Endothelial cell of umbilical vein (primary cell): ENCODE measurements around the gene MYBPC1. TPM values are rescaled to one million over a fixed set of nuclear protein-coding genes. Genes with fewer than 3 reads are reported as not detected.

Experiments
- BruUV-seq: library from RNA; stranded (reverse); fragments of 400-500 nt; replicated peaks from 2 replicates; lab custom pipeline; 2021; lab: Mats Ljungman, UMichigan
- CTCF ChIA-PET: fragments of 300-600, 350-600 bp; sonication (Branson Sonifier 250); formaldehyde crosslinking; loops from one replicate; lab custom pipeline; 2021; ENCODE audit warnings: antibody characterized with exemption, inconsistent platforms; lab: Charles Lee
- POLR2A ChIA-PET: fragments of 300-600, 350-600 bp; sonication (Branson Sonifier 250); formaldehyde crosslinking; loops from one replicate; lab custom pipeline; 2021; ENCODE audit warnings: antibody characterized with exemption, inconsistent platforms; lab: Charles Lee
- DNase-seq: peaks from one replicate; pipeline ENCODE4 v3.0.0-alpha.2; 2011; ENCODE audit warnings: low read depth, low spot score
- FAIRE-seq: peaks from 2 replicates; lab custom pipeline; 2011; peaks lifted over from hg19 to GRCh38; lab: Jason Lieb, UNC
- H2AFZ ChIP-seq: 2 replicates; pipeline ENCODE4 v1.6.0; 2012; ENCODE audit warnings: low read depth, low read length, control low read depth, inconsistent platforms
- H3K27ac ChIP-seq: 2 replicates; pipeline ENCODE4 v1.5.1; 2011; ENCODE audit warnings: low read depth, mild to moderate bottlenecking, control low read depth, low read length, moderate library complexity; ENCODE audit not compliant: insufficient read depth
- H3K27me3 ChIP-seq, 2 experiments: 2 replicates each; pipeline versions ENCODE4 v1.6.0 to v1.6.1; 2011; ENCODE audit warnings: low read length in 2 of 2, mixed read lengths in 1 of 2; ENCODE audit not compliant: control insufficient read depth in 2 of 2, insufficient read depth in 2 of 2
- H3K36me3 ChIP-seq, 2 experiments: 2 replicates in 1 of 2; 3 replicates in 1 of 2; pipeline ENCODE4 v1.5.1; 2011; ENCODE audit warnings: low read length in 2 of 2, mild to moderate bottlenecking in 1 of 2, moderate library complexity in 1 of 2; ENCODE audit not compliant: control insufficient read depth in 2 of 2, insufficient read depth in 2 of 2; ENCODE audit errors: extremely low read depth in 1 of 2
- H3K4me1 ChIP-seq: 3 replicates; pipeline ENCODE4 v1.5.1; 2011; ENCODE audit warnings: mild to moderate bottlenecking, low read length; ENCODE audit not compliant: control insufficient read depth, insufficient read depth; ENCODE audit errors: extremely low read depth
- H3K4me2 ChIP-seq: 2 replicates; pipeline ENCODE4 v1.6.1; 2011; ENCODE audit warnings: low read length, control low read depth, mixed read lengths; ENCODE audit not compliant: insufficient read depth
- H3K4me3 ChIP-seq, 3 experiments: fragments of 200-600 bp in 1 of 3; sonication (generic), shearing (Covaris generic) in 1 of 3; replicated peaks in 1 of 3; 2 replicates each; pipeline ENCODE4 v1.5.1; 2011 to 2016; ENCODE audit warnings: control low read depth in 3 of 3, low read length in 3 of 3, mild to moderate bottlenecking in 2 of 3, inconsistent platforms in 1 of 3, low read depth in 1 of 3, moderate library complexity in 1 of 3; ENCODE audit not compliant: insufficient read depth in 1 of 3
- H3K79me2 ChIP-seq: 2 replicates; pipeline ENCODE4 v1.6.0; 2012; ENCODE audit warnings: low read length, inconsistent platforms; ENCODE audit not compliant: control insufficient read depth, insufficient read depth
- H3K9ac ChIP-seq: replicated peaks from 2 replicates; pipeline ENCODE3; 2011; ENCODE audit warnings: low read length, control low read depth; ENCODE audit not compliant: insufficient read depth; ENCODE audit errors: extremely low read depth
- H3K9me1 ChIP-seq: replicated peaks from 3 replicates; pipeline ENCODE4 v1.6.0; 2011; ENCODE audit warnings: mild to moderate bottlenecking, low read length; ENCODE audit not compliant: control insufficient read depth, insufficient read depth; ENCODE audit errors: extremely low read depth
- H3K9me3 ChIP-seq: replicated peaks from 2 replicates; pipeline ENCODE4 v1.5.1; 2012; ENCODE audit warnings: low read length, inconsistent platforms; ENCODE audit not compliant: control insufficient read depth, insufficient read depth
- H4K20me1 ChIP-seq: replicated peaks from 2 replicates; pipeline ENCODE3; 2011; ENCODE audit warnings: mild to moderate bottlenecking, low read length; ENCODE audit not compliant: control insufficient read depth, insufficient read depth; ENCODE audit errors: extremely low read depth
- EZH2 ChIP-seq: IDR thresholded peaks from 2 replicates; pipeline ENCODE4 v1.6.1; 2012; ENCODE audit warnings: borderline replicate concordance, low read depth, mild to moderate bottlenecking, moderate library complexity, low read length, inconsistent platforms; ENCODE audit not compliant: severe bottlenecking
- FOS ChIP-seq: IDR thresholded peaks from 2 replicates; pipeline ENCODE4 v1.6.1; 2011; ENCODE audit warnings: mild to moderate bottlenecking, low read length, moderate library complexity, borderline replicate concordance; ENCODE audit not compliant: insufficient read depth
- GATA2 ChIP-seq: IDR thresholded peaks from 2 replicates; pipeline ENCODE4 v1.7.0; 2011; ENCODE audit warnings: low read depth, mild to moderate bottlenecking, moderate library complexity, mixed read lengths, low read length; ENCODE audit not compliant: insufficient read length, insufficient read depth
- JUN ChIP-seq: IDR thresholded peaks from 2 replicates; pipeline ENCODE4 v1.6.1; 2011; ENCODE audit warnings: borderline replicate concordance, low read depth; ENCODE audit not compliant: insufficient read length, insufficient read depth
- MYC ChIP-seq: IDR thresholded peaks from one replicate; pipeline ENCODE4 v1.6.1; 2011; ENCODE audit warnings: mild to moderate bottlenecking, low read depth, low read length
- POLR2A ChIP-seq: IDR thresholded peaks from 2 replicates; pipeline ENCODE4 v1.6.1; 2012; ENCODE audit warnings: low read depth, mild to moderate bottlenecking, control low read depth, low read length
- POLR2AphosphoS5 ChIP-seq: IDR thresholded peaks from 2 replicates; pipeline ENCODE4 v1.6.1; 2012; ENCODE audit warnings: low read depth, mild to moderate bottlenecking, control low read depth, low read length, moderate library complexity; ENCODE audit not compliant: insufficient read depth
- dilution Hi-C: fragments of 300-500 bp; cut with MboI; formaldehyde crosslinking; loops from one replicate; pipeline ENCODE4 v1.15.0; 2019; ENCODE audit warnings: low sequenced_read_pairs; ENCODE audit not compliant: extremely low pct_ligation_motif_present
- intact Hi-C: fragments of 100-400 bp; cut with micrococcal nuclease; formaldehyde crosslinking; loops from one replicate; pipeline ENCODE4 v1.10.0; 2022
- polyA plus RNA-seq, 4 experiments: library from polyadenylated mRNA; depleted of rRNA in 3 of 4; stranded (reverse) in 3 of 4; unstranded in 1 of 4; fragments of >200 nt; gene quantifications; 2 replicates each; pipeline versions ENCODE4 v1.2.1 to v1.2.3, GENCODE V29; 2011 to 2012; ENCODE audit warnings: missing spikeins in 1 of 4
- total RNA-seq: library from RNA; stranded (reverse); gene quantifications from 2 replicates; pipeline ENCODE4 v1.2.3, GENCODE V29; 2021
- TF ChIP-seq, protein P1 (sequence below), 2 donors: IDR thresholded peaks; 1 replicate in 1 of 2; 2 replicates in 1 of 2; pipeline ENCODE4 v1.5.1; 2011; ENCODE audit warnings: low read length in 2 of 2, mild to moderate bottlenecking in 2 of 2, moderate library complexity in 2 of 2, control low read depth in 1 of 2, inconsistent platforms in 1 of 2, low read depth in 1 of 2; ENCODE audit not compliant: insufficient read depth in 1 of 2; ENCODE audit errors: extremely low read depth in 1 of 2
- TF ChIP-seq, protein P2 (sequence below): IDR thresholded peaks from 2 replicates; pipeline ENCODE4 v1.6.1; 2011; ENCODE audit not compliant: insufficient read depth, insufficient read length

MYBPC1 gene
- total and polyA plus RNA-seq, 2 donors (not counting 3 experiments of a cell fraction or from before 2014, with no cell fraction given): not detected

DNA sequence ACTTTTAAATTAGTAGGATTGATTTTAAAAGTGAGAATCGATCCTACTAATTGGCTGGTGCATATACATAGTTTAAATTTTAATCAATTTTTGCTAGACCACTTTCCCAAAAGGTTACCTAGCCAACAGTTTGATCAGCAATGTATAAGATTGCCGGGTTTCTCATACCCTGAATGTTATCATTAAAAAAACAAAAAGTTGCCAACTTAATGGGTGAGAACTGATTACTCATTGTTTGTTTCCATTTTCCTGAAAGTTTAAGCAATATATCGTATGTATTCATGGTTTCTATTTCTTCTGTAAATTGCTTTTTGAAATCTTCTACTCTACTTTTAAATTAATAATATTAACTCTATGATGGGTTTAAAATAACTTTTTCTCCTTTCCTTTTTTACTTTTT is 4.4 kb upstream of the MYBPC1 start:
- DNase-seq (no peak), FAIRE-seq (no peak)
- H4K20me1 ChIP-seq: no peaks in the 10 kb centered on the region
- H3K9me1 ChIP-seq: no peaks in the 10 kb centered on the region
- no peak overlapping the region for H2AFZ ChIP-seq
- no peaks in the 10 kb centered on the region for H3K36me3 ChIP-seq
- H3K4me2 ChIP-seq: no peak overlapping the region
- H3K4me1 ChIP-seq: no peaks in the 10 kb centered on the region
- H3K79me2 ChIP-seq: no peaks in the 10 kb centered on the region
- BruUV-seq: no TSS peak
- H3K27me3 ChIP-seq: no peaks in the 10 kb centered on the region
- ChIA-PET POLR2A (no interaction called here), CTCF (no interaction called here)
- no peak overlapping the region for H3K4me3 ChIP-seq
- H3K9ac ChIP-seq: no peak overlapping the region
- dilution Hi-C loops: no loop called here
- H3K27ac ChIP-seq: no peak overlapping the region
- TF ChIP-seq EZH2: no peak
- TF ChIP-seq, protein P1, sequence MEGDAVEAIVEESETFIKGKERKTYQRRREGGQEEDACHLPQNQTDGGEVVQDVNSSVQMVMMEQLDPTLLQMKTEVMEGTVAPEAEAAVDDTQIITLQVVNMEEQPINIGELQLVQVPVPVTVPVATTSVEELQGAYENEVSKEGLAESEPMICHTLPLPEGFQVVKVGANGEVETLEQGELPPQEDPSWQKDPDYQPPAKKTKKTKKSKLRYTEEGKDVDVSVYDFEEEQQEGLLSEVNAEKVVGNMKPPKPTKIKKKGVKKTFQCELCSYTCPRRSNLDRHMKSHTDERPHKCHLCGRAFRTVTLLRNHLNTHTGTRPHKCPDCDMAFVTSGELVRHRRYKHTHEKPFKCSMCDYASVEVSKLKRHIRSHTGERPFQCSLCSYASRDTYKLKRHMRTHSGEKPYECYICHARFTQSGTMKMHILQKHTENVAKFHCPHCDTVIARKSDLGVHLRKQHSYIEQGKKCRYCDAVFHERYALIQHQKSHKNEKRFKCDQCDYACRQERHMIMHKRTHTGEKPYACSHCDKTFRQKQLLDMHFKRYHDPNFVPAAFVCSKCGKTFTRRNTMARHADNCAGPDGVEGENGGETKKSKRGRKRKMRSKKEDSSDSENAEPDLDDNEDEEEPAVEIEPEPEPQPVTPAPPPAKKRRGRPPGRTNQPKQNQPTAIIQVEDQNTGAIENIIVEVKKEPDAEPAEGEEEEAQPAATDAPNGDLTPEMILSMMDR (IDR thresholded peaks at IDR 0.05; ENCODE audit: extremely low read depth in 1 of 2, insufficient read depth in 1 of 2, low read depth in 1 of 2, low read length in 2 of 2): no peak
- TF ChIP-seq POLR2AphosphoS5: no peak
- no peak for TF ChIP-seq FOS
- no peak for TF ChIP-seq GATA2
- no peak for TF ChIP-seq JUN
- no peak for TF ChIP-seq MYC
- no peak for TF ChIP-seq POLR2A
- TF ChIP-seq, protein P2, sequence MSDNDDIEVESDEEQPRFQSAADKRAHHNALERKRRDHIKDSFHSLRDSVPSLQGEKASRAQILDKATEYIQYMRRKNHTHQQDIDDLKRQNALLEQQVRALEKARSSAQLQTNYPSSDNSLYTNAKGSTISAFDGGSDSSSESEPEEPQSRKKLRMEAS: no peak
- H3K9me3 ChIP-seq: no peaks in the 10 kb centered on the region
- intact Hi-C loops: no loop called here
